SK-N-SH treated with all-trans-retinoic acid at 6 μM for 48 hours (cell line): Measurements from ENCODE around the gene RNF157.

ENCODE experiments used
- ATAC-seq: fragments of 200-7000 bp; cut with Tn5 transposase; 3 replicates; pipeline ENCODE4 v1.9.1; 2020; ENCODE audit warnings: mild to moderate bottlenecking, moderate library complexity
- ARNTL ChIP-seq: fragments of 450-650 bp; formaldehyde crosslinking; IDR thresholded peaks from 2 replicates; pipeline ENCODE4 v1.5.0; 2020; ENCODE audit warnings: low read depth, mild to moderate bottlenecking, moderate library complexity, borderline replicate concordance
- BACH2 ChIP-seq: fragments of 250-450 bp; sonication (Bioruptor Pico); IDR thresholded peaks from 2 replicates; pipeline ENCODE4 v1.9.0; 2021; ENCODE audit warnings: mild to moderate bottlenecking, borderline replicate concordance
- CREB5 ChIP-seq: fragments of 250-450 bp; sonication (Bioruptor Pico); IDR thresholded peaks from 2 replicates; pipeline ENCODE4 v1.5.1; 2020; ENCODE audit warnings: low read depth, mild to moderate bottlenecking, moderate library complexity
- CSDC2 ChIP-seq: fragments of 250-450 bp; sonication (Bioruptor Pico); IDR thresholded peaks from 2 replicates; pipeline ENCODE4 v1.5.0; 2020; ENCODE audit warnings: mild to moderate bottlenecking, moderate library complexity
- ESRRG ChIP-seq: fragments of 250-450 bp; sonication (Bioruptor Pico); IDR thresholded peaks from 2 replicates; pipeline ENCODE4 v1.6.1; 2021; ENCODE audit warnings: mild to moderate bottlenecking
- GLIS3 ChIP-seq: fragments of 250-450 bp; sonication (Bioruptor Pico); IDR thresholded peaks from 2 replicates; pipeline ENCODE4 v1.5.0; 2020; ENCODE audit warnings: mild to moderate bottlenecking, moderate library complexity
- OSR1 ChIP-seq: fragments of 250-450 bp; sonication (Bioruptor Pico); IDR thresholded peaks from 2 replicates; pipeline ENCODE4 v1.8.0; 2022; ENCODE audit warnings: moderate library complexity, mild to moderate bottlenecking, inconsistent platforms
- PATZ1 ChIP-seq: fragments of 250-450 bp; sonication (Bioruptor Pico); IDR thresholded peaks from 2 replicates; pipeline ENCODE4 v1.8.0; 2020; ENCODE audit warnings: mild to moderate bottlenecking, moderate library complexity, borderline replicate concordance
- PPARA ChIP-seq: fragments of 250-450 bp; sonication (Bioruptor Pico); IDR thresholded peaks from 2 replicates; pipeline ENCODE4 v1.5.0; 2020; ENCODE audit warnings: mild to moderate bottlenecking, borderline replicate concordance
- RARB ChIP-seq: fragments of 250-450 bp; sonication (Bioruptor Pico); IDR thresholded peaks from 2 replicates; pipeline ENCODE4 v1.8.0; 2021; ENCODE audit warnings: mild to moderate bottlenecking, moderate library complexity
- SNAI2 ChIP-seq: fragments of 250-450 bp; sonication (Bioruptor Pico); IDR thresholded peaks from 2 replicates; pipeline ENCODE4 v1.5.0; 2020; ENCODE audit warnings: mild to moderate bottlenecking, moderate library complexity
- TOX ChIP-seq: fragments of 250-450 bp; sonication (Bioruptor Pico); IDR thresholded peaks from 2 replicates; pipeline ENCODE4 v1.8.0; 2021; ENCODE audit warnings: mild to moderate bottlenecking, moderate library complexity, borderline replicate concordance
- ZC3H10 ChIP-seq: fragments of 250-450 bp; sonication (Bioruptor Pico); IDR thresholded peaks from 2 replicates; pipeline ENCODE4 v1.5.1; 2021; ENCODE audit warnings: mild to moderate bottlenecking, moderate library complexity
- ZFP3 ChIP-seq: fragments of 250-450 bp; sonication (Bioruptor Pico); IDR thresholded peaks from 2 replicates; pipeline ENCODE4 v1.5.0; 2020; ENCODE audit warnings: mild to moderate bottlenecking, moderate library complexity
- ZFP30 ChIP-seq: fragments of 450-650 bp; formaldehyde crosslinking; IDR thresholded peaks from 2 replicates; pipeline ENCODE4 v1.5.0; 2022; ENCODE audit warnings: mild to moderate bottlenecking, moderate library complexity
- ZNF565 ChIP-seq: fragments of 450-650 bp; formaldehyde crosslinking; conservative IDR thresholded peaks from 2 replicates; pipeline ENCODE4 v1.5.0; 2020; ENCODE audit warnings: low read depth, mild to moderate bottlenecking, moderate library complexity
- ZNF8 ChIP-seq: fragments of 450-650 bp; formaldehyde crosslinking; IDR thresholded peaks from 2 replicates; pipeline ENCODE4 v1.5.0; 2020; ENCODE audit warnings: mild to moderate bottlenecking, moderate library complexity
- TF ChIP-seq, protein P1 (sequence below): fragments of 250-450 bp; sonication (Bioruptor Pico); IDR thresholded peaks from 2 replicates; pipeline ENCODE4 v1.5.1; 2021; ENCODE audit warnings: mild to moderate bottlenecking, moderate library complexity
- TF ChIP-seq, protein P2 (sequence below): fragments of 250-450 bp; sonication (Bioruptor Pico); IDR thresholded peaks from 2 replicates; pipeline ENCODE4 v1.8.0; 2021; ENCODE audit warnings: low read depth, mild to moderate bottlenecking, moderate library complexity, borderline replicate concordance

Gene RNF157

DNA sequence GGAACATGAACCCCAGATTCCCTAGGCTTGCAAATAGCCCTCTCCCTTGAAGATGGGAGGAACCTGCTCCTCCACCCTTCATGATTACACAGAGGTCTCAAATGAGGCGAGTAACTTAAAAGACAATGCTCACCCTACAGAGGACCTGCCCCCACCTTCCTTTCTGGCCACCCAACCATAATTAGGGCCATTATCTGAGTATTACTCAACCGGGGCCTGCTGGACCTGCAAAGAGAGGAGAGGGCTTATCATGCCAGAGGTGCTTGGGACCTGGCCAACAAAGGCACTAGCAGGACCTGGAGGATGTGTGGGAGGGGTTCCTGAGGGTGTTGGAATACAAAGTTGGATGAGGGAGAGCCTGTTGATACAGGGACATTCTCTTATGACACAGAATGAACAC is 42.4 kb downstream of the RNF157 start:
- ATAC-seq = no peak
- no peak for TF ChIP-seq ZC3H10 (CRISPR knock-in tag)
- no peak for TF ChIP-seq GLIS3 (CRISPR knock-in tag)
- no peak for TF ChIP-seq SNAI2 (CRISPR knock-in tag)
- TF ChIP-seq PATZ1 (CRISPR knock-in tag) = no peak
- TF ChIP-seq TOX (CRISPR knock-in tag) = no peak
- TF ChIP-seq ARNTL (CRISPR knock-in tag) = no peak
- no peak for TF ChIP-seq CREB5 (CRISPR knock-in tag)
- no peak for TF ChIP-seq RARB (CRISPR knock-in tag)
- TF ChIP-seq, protein P1, sequence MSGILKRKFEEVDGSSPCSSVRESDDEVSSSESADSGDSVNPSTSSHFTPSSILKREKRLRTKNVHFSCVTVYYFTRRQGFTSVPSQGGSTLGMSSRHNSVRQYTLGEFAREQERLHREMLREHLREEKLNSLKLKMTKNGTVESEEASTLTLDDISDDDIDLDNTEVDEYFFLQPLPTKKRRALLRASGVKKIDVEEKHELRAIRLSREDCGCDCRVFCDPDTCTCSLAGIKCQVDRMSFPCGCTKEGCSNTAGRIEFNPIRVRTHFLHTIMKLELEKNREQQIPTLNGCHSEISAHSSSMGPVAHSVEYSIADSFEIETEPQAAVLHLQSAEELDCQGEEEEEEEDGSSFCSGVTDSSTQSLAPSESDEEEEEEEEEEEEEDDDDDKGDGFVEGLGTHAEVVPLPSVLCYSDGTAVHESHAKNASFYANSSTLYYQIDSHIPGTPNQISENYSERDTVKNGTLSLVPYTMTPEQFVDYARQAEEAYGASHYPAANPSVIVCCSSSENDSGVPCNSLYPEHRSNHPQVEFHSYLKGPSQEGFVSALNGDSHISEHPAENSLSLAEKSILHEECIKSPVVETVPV (CRISPR knock-in tag) = no peak
- TF ChIP-seq CSDC2 = no peak
- no peak for TF ChIP-seq ZFP30 (CRISPR knock-in tag)
- TF ChIP-seq ESRRG (CRISPR knock-in tag) = no peak
- TF ChIP-seq ZNF8 = no peak

DNA sequence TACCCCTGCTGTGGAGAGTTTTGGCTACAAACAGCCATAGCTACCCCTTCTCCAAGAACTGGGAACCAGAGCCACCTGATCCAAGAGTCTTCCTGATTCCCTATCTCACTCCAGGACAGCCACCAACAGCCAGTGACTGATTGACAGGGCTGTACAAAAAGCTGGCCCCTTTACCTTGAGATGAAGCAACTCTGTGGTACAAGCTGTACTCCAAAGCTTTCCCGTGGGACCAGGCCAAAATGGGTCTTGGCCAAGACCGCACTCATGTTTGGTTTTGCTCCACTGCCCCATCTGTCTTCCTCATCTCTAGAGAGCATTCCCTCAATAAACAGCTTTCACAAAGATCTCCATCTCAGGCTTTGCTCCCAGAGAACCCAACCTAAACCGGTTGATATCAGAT is 43.6 kb downstream of the RNF157 start:
- no peak; the same call in 2 of the 3 replicates for ATAC-seq

DNA sequence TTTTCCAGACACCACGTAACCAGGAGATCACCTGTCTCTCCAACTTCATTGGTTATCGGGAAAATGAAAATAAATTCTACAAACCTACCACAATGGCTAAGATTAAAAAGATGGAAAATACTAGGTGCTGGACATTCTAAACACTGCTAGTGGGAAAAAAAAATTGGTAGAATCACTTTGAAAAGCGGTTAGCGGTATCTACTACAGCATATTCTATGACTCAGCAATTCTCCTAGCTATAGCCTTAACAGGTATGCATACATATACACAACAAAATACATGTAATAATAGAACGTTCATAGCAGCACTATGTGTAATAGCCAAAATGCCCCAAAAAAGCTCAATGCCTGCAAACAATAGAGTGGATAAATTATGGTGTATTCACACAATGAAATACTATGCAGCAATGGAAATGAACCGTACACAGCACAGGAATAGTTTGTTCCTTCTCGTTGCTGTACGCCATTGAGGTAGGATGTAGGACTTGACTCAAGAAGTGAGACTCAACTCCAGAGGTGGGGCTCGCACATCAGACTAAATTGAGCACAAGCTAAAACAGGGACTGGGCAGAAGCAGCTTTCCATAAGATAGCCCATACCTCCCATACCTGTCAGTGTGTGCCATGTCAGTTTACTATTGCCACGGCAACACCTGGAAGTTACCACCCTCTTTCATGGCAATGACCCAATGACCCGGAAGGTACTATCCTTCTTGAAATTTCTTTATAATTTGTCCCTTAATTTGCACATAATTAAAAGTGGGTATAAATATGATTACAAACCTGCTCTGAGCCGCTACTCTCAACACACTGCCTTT is 44.8 kb downstream of the RNF157 start:
- TF ChIP-seq ZFP30 (CRISPR knock-in tag) (no peak), BACH2 (CRISPR knock-in tag) (peak; percentile 64; the same call in 1 of the 2 replicates), PPARA (CRISPR knock-in tag) (no peak), SNAI2 (CRISPR knock-in tag) (no peak), TOX (CRISPR knock-in tag) (no peak)
- no peak for ATAC-seq

More for the DNA sequence above, 43.6 kb downstream of the RNF157 start:
- no peak for TF ChIP-seq ZFP3
- TF ChIP-seq OSR1 = no peak
- no peak for TF ChIP-seq ZNF565
- no peak for TF ChIP-seq CSDC2
- TF ChIP-seq, protein P1 (CRISPR knock-in tag) = no peak
- TF ChIP-seq ZFP30 (CRISPR knock-in tag) = no peak
- TF ChIP-seq ZNF8 = no peak

DNA sequence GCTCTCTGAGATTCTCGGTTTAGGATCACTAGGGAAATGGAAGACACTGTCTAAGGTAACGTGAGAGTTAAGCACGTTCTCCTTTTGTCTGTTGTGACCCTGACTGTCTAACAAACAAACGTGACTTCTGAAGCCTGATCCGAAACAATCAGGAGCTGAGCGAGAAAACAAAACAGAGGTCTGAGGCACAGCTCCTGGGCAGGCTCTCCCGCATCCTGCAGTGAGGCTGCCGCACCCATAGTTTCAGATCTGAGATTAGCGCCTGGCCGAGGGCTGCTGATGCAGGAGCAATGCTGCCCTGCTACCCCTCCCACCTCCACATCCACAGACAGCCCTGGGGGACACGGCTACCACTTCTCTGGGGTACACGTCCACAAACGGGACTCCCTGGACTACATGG is 46.7 kb downstream of the RNF157 start:
- no peak for ATAC-seq
- TF ChIP-seq ZFP30 (CRISPR knock-in tag) (no peak), PPARA (CRISPR knock-in tag) (no peak), OSR1 (no peak), CREB5 (CRISPR knock-in tag) (no peak), ESRRG (CRISPR knock-in tag) (no peak)
- TF ChIP-seq, protein P2, sequence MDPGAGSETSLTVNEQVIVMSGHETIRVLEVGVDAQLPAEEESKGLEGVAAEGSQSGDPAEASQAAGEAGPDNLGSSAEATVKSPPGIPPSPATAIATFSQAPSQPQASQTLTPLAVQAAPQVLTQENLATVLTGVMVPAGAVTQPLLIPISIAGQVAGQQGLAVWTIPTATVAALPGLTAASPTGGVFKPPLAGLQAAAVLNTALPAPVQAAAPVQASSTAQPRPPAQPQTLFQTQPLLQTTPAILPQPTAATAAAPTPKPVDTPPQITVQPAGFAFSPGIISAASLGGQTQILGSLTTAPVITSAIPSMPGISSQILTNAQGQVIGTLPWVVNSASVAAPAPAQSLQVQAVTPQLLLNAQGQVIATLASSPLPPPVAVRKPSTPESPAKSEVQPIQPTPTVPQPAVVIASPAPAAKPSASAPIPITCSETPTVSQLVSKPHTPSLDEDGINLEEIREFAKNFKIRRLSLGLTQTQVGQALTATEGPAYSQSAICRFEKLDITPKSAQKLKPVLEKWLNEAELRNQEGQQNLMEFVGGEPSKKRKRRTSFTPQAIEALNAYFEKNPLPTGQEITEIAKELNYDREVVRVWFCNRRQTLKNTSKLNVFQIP = no peak
- TF ChIP-seq, all 23 proteins: peak for 0
